SK-N-SH treated with all-trans-retinoic acid at 6 μM for 48 hours (cell line): Measurements from ENCODE around the gene KIRREL3.

ENCODE experiments used
- ATAC-seq: fragments of 200-7000 bp; cut with Tn5 transposase; 3 replicates; pipeline ENCODE4 v1.9.1; 2020; ENCODE audit warnings: mild to moderate bottlenecking, moderate library complexity
- BACH2 ChIP-seq: fragments of 250-450 bp; sonication (Bioruptor Pico); IDR thresholded peaks from 2 replicates; pipeline ENCODE4 v1.9.0; 2021; ENCODE audit warnings: mild to moderate bottlenecking, borderline replicate concordance
- CSDC2 ChIP-seq: fragments of 250-450 bp; sonication (Bioruptor Pico); IDR thresholded peaks from 2 replicates; pipeline ENCODE4 v1.5.0; 2020; ENCODE audit warnings: mild to moderate bottlenecking, moderate library complexity
- CSRNP3 ChIP-seq: fragments of 250-450 bp; sonication (Bioruptor Pico); IDR thresholded peaks from 2 replicates; pipeline ENCODE4 v1.5.1; 2021; ENCODE audit warnings: mild to moderate bottlenecking, moderate library complexity
- GLIS3 ChIP-seq: fragments of 250-450 bp; sonication (Bioruptor Pico); IDR thresholded peaks from 2 replicates; pipeline ENCODE4 v1.5.0; 2020; ENCODE audit warnings: mild to moderate bottlenecking, moderate library complexity
- ISL1 ChIP-seq: fragments of 250-450 bp; sonication (Bioruptor Pico); IDR thresholded peaks from 2 replicates; pipeline ENCODE4 v2.1.2; 2022; ENCODE audit warnings: mild to moderate bottlenecking, moderate library complexity
- OSR1 ChIP-seq: fragments of 250-450 bp; sonication (Bioruptor Pico); IDR thresholded peaks from 2 replicates; pipeline ENCODE4 v1.8.0; 2022; ENCODE audit warnings: moderate library complexity, mild to moderate bottlenecking, inconsistent platforms
- PPARA ChIP-seq: fragments of 250-450 bp; sonication (Bioruptor Pico); IDR thresholded peaks from 2 replicates; pipeline ENCODE4 v1.5.0; 2020; ENCODE audit warnings: mild to moderate bottlenecking, borderline replicate concordance
- RARB ChIP-seq: fragments of 250-450 bp; sonication (Bioruptor Pico); IDR thresholded peaks from 2 replicates; pipeline ENCODE4 v1.8.0; 2021; ENCODE audit warnings: mild to moderate bottlenecking, moderate library complexity
- TOX ChIP-seq: fragments of 250-450 bp; sonication (Bioruptor Pico); IDR thresholded peaks from 2 replicates; pipeline ENCODE4 v1.8.0; 2021; ENCODE audit warnings: mild to moderate bottlenecking, moderate library complexity, borderline replicate concordance
- ZC3H10 ChIP-seq: fragments of 250-450 bp; sonication (Bioruptor Pico); IDR thresholded peaks from 2 replicates; pipeline ENCODE4 v1.5.1; 2021; ENCODE audit warnings: mild to moderate bottlenecking, moderate library complexity
- ZFP3 ChIP-seq: fragments of 250-450 bp; sonication (Bioruptor Pico); IDR thresholded peaks from 2 replicates; pipeline ENCODE4 v1.5.0; 2020; ENCODE audit warnings: mild to moderate bottlenecking, moderate library complexity
- ZFP30 ChIP-seq: fragments of 450-650 bp; formaldehyde crosslinking; IDR thresholded peaks from 2 replicates; pipeline ENCODE4 v1.5.0; 2022; ENCODE audit warnings: mild to moderate bottlenecking, moderate library complexity
- ZNF70 ChIP-seq: fragments of 450-650 bp; formaldehyde crosslinking; IDR thresholded peaks from 2 replicates; pipeline ENCODE4 v1.5.0; 2020; ENCODE audit warnings: mild to moderate bottlenecking, moderate library complexity
- ZNF8 ChIP-seq: fragments of 450-650 bp; formaldehyde crosslinking; IDR thresholded peaks from 2 replicates; pipeline ENCODE4 v1.5.0; 2020; ENCODE audit warnings: mild to moderate bottlenecking, moderate library complexity
- TF ChIP-seq, protein P1 (sequence below): fragments of 250-450 bp; sonication (Bioruptor Pico); IDR thresholded peaks from 2 replicates; pipeline ENCODE4 v1.8.0; 2021; ENCODE audit warnings: low read depth, mild to moderate bottlenecking, moderate library complexity, borderline replicate concordance
- TF ChIP-seq, protein P2 (sequence below): fragments of 250-450 bp; sonication (Bioruptor Pico); IDR thresholded peaks from 2 replicates; pipeline ENCODE4 v1.5.1; 2020; ENCODE audit warnings: low read depth, mild to moderate bottlenecking, moderate library complexity
- TF ChIP-seq, protein P3 (sequence below): fragments of 250-450 bp; sonication (Bioruptor Pico); IDR thresholded peaks from 2 replicates; pipeline ENCODE4 v1.8.0; 2020; ENCODE audit warnings: mild to moderate bottlenecking, moderate library complexity, borderline replicate concordance
- TF ChIP-seq, protein P4 (sequence below): fragments of 250-450 bp; sonication (Bioruptor Pico); IDR thresholded peaks from 2 replicates; pipeline ENCODE4 v1.5.0; 2020; ENCODE audit warnings: mild to moderate bottlenecking, moderate library complexity

KIRREL3 gene

GRCh38 chr11:126990716-126991480 is 9.7 kb downstream of the KIRREL3 start:
- no peak for ATAC-seq
- no peak for TF ChIP-seq CSRNP3 (CRISPR knock-in tag)
- TF ChIP-seq BACH2 (CRISPR knock-in tag) = no peak
- TF ChIP-seq ISL1 (CRISPR knock-in tag) = no peak
- TF ChIP-seq ZNF70 = no peak
- TF ChIP-seq, protein P1, sequence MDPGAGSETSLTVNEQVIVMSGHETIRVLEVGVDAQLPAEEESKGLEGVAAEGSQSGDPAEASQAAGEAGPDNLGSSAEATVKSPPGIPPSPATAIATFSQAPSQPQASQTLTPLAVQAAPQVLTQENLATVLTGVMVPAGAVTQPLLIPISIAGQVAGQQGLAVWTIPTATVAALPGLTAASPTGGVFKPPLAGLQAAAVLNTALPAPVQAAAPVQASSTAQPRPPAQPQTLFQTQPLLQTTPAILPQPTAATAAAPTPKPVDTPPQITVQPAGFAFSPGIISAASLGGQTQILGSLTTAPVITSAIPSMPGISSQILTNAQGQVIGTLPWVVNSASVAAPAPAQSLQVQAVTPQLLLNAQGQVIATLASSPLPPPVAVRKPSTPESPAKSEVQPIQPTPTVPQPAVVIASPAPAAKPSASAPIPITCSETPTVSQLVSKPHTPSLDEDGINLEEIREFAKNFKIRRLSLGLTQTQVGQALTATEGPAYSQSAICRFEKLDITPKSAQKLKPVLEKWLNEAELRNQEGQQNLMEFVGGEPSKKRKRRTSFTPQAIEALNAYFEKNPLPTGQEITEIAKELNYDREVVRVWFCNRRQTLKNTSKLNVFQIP = no peak
- TF ChIP-seq OSR1 (CRISPR knock-in tag) = no peak
- TF ChIP-seq ZC3H10 (CRISPR knock-in tag) = no peak
- TF ChIP-seq RARB = no peak
- TF ChIP-seq ZFP30 (CRISPR knock-in tag) = no peak
- TF ChIP-seq ZNF8 = no peak
- TF ChIP-seq PPARA (CRISPR knock-in tag) = no peak

GRCh38 chr11:126989942-126990715 is 10.4 kb downstream of the KIRREL3 start:
- ATAC-seq = peak; percentile 69
- TF ChIP-seq CSRNP3 (CRISPR knock-in tag) (no peak), ZNF70 (peak; percentile 83), GLIS3 (CRISPR knock-in tag) (no peak), ZFP3 (CRISPR knock-in tag) (no peak), ZNF8 (no peak), ZC3H10 (CRISPR knock-in tag) (no peak)

- ATAC-seq = no peak
These were observed 11.9 kb downstream of the KIRREL3 start for GRCh38 chr11:126988655-126989054.

More at GRCh38 chr11:126988655-126989054, 11.9 kb downstream of the KIRREL3 start:
- TF ChIP-seq TOX (no peak), PPARA (CRISPR knock-in tag) (no peak), CSDC2 (CRISPR knock-in tag) (no peak), ZC3H10 (CRISPR knock-in tag) (no peak), ISL1 (CRISPR knock-in tag) (no peak), BACH2 (CRISPR knock-in tag) (no peak), GLIS3 (CRISPR knock-in tag) (no peak)
- TF ChIP-seq, protein P2, sequence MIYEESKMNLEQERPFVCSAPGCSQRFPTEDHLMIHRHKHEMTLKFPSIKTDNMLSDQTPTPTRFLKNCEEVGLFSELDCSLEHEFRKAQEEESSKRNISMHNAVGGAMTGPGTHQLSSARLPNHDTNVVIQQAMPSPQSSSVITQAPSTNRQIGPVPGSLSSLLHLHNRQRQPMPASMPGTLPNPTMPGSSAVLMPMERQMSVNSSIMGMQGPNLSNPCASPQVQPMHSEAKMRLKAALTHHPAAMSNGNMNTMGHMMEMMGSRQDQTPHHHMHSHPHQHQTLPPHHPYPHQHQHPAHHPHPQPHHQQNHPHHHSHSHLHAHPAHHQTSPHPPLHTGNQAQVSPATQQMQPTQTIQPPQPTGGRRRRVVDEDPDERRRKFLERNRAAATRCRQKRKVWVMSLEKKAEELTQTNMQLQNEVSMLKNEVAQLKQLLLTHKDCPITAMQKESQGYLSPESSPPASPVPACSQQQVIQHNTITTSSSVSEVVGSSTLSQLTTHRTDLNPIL (CRISPR knock-in tag) = no peak
- TF ChIP-seq, protein P1 = no peak
- TF ChIP-seq, protein P3, sequence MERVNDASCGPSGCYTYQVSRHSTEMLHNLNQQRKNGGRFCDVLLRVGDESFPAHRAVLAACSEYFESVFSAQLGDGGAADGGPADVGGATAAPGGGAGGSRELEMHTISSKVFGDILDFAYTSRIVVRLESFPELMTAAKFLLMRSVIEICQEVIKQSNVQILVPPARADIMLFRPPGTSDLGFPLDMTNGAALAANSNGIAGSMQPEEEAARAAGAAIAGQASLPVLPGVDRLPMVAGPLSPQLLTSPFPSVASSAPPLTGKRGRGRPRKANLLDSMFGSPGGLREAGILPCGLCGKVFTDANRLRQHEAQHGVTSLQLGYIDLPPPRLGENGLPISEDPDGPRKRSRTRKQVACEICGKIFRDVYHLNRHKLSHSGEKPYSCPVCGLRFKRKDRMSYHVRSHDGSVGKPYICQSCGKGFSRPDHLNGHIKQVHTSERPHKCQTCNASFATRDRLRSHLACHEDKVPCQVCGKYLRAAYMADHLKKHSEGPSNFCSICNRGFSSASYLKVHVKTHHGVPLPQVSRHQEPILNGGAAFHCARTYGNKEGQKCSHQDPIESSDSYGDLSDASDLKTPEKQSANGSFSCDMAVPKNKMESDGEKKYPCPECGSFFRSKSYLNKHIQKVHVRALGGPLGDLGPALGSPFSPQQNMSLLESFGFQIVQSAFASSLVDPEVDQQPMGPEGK (CRISPR knock-in tag) = no peak
- TF ChIP-seq, protein P4, sequence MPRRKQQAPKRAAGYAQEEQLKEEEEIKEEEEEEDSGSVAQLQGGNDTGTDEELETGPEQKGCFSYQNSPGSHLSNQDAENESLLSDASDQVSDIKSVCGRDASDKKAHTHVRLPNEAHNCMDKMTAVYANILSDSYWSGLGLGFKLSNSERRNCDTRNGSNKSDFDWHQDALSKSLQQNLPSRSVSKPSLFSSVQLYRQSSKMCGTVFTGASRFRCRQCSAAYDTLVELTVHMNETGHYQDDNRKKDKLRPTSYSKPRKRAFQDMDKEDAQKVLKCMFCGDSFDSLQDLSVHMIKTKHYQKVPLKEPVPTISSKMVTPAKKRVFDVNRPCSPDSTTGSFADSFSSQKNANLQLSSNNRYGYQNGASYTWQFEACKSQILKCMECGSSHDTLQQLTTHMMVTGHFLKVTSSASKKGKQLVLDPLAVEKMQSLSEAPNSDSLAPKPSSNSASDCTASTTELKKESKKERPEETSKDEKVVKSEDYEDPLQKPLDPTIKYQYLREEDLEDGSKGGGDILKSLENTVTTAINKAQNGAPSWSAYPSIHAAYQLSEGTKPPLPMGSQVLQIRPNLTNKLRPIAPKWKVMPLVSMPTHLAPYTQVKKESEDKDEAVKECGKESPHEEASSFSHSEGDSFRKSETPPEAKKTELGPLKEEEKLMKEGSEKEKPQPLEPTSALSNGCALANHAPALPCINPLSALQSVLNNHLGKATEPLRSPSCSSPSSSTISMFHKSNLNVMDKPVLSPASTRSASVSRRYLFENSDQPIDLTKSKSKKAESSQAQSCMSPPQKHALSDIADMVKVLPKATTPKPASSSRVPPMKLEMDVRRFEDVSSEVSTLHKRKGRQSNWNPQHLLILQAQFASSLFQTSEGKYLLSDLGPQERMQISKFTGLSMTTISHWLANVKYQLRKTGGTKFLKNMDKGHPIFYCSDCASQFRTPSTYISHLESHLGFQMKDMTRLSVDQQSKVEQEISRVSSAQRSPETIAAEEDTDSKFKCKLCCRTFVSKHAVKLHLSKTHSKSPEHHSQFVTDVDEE (CRISPR knock-in tag) = no peak
